RKO (cell line): ENCODE data around the gene RETNLB.

Experiments
- DNase-seq: peaks from one replicate; pipeline ENCODE4 v3.0.0-alpha.2; 2016; ENCODE audit warnings: low spot score

The RETNLB gene

DNA sequence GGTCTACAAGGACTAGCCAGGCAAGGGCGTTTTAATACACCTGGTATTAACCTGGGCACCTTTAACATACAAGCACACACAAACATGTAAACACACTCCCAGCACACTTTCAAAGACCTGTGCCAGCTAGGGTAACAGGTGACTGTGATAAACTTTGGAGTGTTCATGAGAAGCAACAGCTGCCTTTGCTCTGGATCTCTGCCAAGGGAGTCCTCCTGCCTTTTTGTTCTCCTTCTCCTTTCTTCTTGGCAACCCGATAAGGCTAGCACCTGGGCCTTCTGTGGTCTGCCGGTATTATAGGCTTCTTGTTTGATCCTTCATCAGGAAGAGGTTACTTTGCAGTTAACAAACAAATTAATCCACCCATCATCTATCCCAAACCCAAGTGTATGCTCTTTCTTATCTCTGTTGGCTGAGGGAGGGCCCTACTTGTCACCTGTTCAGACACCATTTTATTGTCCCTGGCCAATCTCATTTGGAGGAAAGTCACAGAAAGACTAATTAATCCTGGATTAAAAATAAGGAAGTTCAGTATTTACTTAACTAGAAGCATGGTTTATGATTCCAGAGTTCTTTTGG is at the start of gene RETNLB:
Gene RETNLB, minus strand, starts transcription at position 7 of the 579 bp plus-strand sequence. CDS start 225 bp downstream, outside the sequence.
- no peak for DNase-seq

DNA sequence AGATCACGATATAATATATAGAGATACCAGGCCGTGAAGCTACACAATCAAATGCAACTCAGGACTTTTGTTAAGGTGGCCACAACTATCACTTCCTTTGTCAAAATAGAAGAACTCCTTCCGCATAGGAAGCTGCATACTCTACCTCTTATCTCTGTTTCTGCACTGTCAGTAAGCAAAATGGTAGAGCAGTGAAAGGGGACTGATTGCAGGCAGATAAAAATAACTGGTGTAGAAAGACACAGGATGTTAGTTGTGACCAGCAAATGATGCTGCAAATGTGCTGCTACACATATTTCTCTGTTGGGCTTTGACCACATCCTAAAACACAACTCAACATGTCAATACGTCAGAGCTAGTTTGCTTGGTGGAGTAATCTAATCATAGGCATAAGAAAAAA is 49.1 kb upstream of the RETNLB start:
- DNase-seq: no peak

- no peak for DNase-seq
Observed at GRCh38 chr3:108804966-108805365, 47.8 kb upstream of the RETNLB start.

DNA sequence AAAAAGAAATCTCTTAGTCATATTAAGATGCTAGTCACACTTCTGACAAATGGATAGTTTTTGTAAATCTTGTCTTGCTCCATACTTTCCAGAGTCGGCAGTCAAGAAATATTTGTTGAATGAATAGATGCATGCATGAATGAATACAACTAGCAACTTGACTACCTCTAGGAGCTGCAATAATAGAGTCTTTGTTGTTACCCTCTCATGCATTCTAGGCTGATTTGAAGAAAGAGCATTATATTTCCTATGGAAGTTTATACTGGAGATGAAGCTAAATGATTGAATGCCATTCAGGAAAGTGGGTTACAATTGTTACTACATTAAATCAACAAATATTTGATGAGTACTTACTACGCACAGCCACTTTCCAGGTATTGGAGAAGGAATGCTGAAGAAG is 47.2 kb upstream of the RETNLB start:
- peak; percentile 2 for DNase-seq

GRCh38 chr3:108791473-108791872 is 34.3 kb upstream of the RETNLB start:
- DNase-seq: no peak

DNA sequence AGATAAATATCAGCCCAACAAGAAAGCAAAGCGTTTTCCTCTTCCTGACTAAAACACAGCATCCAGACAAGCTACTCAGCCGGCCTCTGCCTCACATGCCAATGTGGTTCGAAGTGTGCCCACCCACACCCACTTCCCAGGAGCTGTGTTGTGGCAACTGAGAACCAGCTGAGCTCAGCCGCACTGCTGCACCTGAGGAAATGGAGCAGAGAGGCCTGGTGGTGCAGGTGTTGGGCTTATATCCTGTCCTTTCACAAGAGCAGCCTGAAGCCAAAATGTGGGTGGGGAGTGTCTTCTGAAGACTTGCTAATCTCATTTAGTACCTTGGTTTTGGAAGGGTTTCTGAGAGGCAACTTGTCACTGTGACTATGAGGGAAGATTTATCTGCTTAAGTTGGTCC is 23.0 kb upstream of the RETNLB start:
- DNase-seq: no peak

GRCh38 chr3:108779496-108779895 is 22.3 kb upstream of the RETNLB start:
- DNase-seq: no peak

DNA sequence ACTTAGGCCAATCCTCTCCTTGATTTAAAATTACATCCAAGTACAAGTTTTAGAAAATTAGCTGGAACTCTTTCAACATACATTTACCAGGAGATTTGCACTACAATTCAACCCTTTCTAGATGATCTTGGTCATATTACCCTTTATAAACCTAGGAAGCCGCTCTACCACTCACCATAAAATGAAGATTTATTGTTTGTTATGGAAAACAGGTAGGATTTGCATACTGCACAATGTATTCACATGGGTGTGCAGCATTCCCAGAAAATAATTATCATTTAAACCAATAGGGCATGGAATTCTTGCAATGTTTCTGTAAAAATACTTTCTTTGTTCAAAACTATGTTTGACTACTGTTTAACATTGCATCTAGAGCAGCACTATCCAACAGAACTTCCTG is 18.4 kb upstream of the RETNLB start:
- no peak for DNase-seq

- no peak for DNase-seq
Observed at GRCh38 chr3:108767253-108767652, 10.0 kb upstream of the RETNLB start.

DNA sequence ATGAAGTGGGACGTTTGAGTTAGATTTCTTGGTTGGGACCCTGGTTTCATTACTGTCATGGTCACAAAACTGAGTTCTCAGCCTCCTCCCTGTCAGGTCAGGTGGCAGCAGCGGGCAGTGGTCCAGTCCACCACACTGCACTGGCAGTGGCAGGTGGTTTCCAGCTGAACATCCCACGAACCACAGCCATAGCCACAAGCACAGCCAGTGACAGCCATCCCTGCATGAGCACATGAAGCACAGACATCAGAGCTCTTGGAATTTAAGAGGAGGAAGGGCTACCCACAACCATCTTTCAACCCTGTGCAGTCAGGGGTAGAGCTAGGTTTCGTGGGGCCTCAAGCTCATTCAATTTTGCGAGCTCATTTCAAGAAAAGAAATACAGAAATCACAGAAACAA is 1.5 kb downstream of the RETNLB start:
- DNase-seq: no peak

DNA sequence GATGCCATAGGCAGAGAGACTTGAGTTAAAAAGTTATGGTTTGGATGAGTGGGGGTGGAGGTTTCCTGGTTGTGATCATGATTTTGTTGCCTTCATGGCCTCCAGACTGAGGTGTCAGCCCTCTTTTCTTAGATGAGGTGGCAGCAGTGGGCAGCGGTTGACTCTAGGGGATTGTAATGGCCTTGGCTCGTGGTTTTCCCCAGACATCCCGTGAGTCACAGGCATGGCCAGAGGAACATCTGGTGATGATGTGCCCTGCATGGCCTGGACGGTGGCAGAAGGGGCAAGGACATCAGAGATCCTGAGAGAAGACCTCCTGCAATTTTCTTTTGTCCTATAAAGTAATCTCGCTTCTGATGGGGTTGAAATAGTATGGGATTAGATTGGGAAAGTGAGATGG is 12.4 kb downstream of the RETNLB start:
- peak; percentile 2 for DNase-seq

DNA sequence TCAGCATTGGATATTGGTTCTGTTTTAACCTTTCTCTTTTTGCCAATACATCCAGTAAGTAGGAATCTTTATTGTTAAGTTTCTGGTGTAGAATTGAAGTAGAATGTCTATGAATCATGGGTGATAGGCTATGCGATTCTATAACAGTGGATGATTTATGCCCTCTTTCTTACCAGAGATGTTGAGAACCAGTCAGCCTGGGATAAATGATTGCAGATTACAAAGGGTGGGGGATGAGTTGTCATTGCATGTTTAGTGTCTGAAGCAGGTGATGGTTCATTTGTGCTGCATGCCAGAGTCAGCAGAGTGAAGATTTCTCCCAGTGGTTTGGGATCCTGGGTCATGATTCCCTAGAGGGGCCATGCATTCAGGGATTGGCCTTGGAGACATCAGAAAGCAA is 14.3 kb downstream of the RETNLB start:
- no peak for DNase-seq

GRCh38 chr3:108736821-108737220 is 20.4 kb downstream of the RETNLB start:
- no peak for DNase-seq

- no peak for DNase-seq
Observed at GRCh38 chr3:108728934-108729333, 28.3 kb downstream of the RETNLB start.

GRCh38 chr3:108728105-108728504 is 29.1 kb downstream of the RETNLB start:
- DNase-seq: no peak

DNA sequence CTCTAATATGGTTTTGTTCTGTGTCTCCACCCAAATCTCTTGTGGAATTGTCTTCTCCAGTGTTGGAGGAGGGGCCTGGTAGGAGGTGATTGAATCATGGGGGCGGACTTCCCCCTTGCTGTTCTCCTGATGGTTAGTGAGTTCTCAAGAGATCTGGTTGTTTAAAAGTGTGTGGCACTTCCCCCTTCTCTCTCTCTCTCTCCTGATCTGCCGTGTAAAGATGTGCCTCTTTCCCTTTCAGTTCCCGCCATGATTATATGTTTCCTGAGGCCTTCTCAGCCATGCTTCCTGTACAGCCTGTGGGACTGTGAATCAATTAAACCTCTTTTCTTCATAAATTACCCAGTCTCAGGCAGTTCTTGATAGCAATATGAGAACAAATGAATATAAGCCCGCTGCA is 33.1 kb downstream of the RETNLB start:
- DNase-seq: no peak

DNA sequence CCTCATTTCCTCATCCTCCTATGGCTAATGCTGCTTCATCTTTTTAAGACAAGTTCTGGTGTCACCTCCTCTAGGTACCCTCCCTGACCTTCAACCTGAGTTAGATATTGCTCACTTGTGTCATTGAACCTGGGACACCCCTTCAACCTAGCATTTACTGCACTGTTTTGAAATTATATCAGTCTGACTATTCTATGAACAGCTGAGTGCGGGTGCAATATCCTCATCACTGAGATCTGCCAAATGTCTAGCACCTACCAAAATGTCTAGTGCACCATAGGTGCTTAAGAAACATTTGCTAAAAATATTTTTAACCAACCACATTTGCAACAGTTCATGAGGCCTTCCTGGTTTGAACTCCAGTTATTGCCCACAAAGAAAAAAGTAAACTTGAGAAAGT is 34.5 kb downstream of the RETNLB start:
- DNase-seq: no peak

GRCh38 chr3:108719178-108719806 is 37.9 kb downstream of the RETNLB start:
- no peak for DNase-seq

DNA sequence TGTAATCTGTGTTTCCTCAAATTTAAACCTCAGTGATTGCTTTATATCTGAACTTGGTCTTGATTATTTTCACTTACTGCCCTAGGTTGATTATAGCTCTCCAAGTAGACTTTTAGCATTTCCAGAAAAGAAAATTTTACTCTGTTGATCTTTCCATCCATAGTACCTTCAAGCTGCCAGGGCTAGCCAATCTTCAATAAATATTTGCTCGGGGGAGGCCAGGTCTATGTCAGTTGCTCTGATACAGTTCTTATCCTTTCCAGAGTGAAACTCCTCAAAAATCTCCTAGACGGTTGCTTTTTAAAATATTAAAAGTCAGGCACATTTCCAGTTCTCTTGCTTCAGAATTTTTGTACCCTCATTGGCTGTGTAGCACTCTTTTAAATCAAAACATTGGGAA is 38.8 kb downstream of the RETNLB start:
- no peak for DNase-seq

DNA sequence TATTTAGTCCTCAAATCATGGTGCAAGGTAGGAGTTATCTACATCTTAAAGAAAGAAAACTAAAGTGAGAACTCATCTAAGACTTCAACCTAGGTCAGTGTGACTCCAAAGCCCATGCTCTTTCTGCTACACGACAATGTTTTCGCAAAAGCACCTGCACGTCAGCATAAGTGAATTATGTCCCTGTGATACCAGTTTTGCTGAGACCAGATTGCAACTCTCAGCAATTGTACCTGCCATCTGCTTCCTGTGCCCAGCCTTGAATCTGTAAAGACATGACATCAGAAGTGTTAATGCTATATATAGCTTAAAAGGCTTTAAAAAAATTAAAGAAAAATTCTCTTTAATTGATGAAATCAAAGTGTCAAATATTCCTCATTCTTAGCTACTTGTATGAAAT is 43.4 kb downstream of the RETNLB start:
- no peak for DNase-seq

- DNase-seq: no peak
Observed at GRCh38 chr3:108713009-108713516, 44.1 kb downstream of the RETNLB start.
